Epithelial cell of esophagus (primary cell): ENCODE data around the gene COG5.

Experiments
- DNase-seq: peaks from one replicate; pipeline ENCODE4 v3.0.0; 2010; ENCODE audit warnings: low read depth
- H3K4me3 ChIP-seq: 2 replicates; pipeline ENCODE4 v1.5.1; 2011; ENCODE audit warnings: mild to moderate bottlenecking, low read length, control low read depth
- CTCF ChIP-seq: IDR thresholded peaks from 2 replicates; pipeline ENCODE4 v1.5.1; 2011; ENCODE audit warnings: low read depth, mild to moderate bottlenecking, low read length, control low read depth, inconsistent platforms; ENCODE audit not compliant: insufficient read depth; ENCODE audit errors: missing control alignments

The COG5 gene

DNA sequence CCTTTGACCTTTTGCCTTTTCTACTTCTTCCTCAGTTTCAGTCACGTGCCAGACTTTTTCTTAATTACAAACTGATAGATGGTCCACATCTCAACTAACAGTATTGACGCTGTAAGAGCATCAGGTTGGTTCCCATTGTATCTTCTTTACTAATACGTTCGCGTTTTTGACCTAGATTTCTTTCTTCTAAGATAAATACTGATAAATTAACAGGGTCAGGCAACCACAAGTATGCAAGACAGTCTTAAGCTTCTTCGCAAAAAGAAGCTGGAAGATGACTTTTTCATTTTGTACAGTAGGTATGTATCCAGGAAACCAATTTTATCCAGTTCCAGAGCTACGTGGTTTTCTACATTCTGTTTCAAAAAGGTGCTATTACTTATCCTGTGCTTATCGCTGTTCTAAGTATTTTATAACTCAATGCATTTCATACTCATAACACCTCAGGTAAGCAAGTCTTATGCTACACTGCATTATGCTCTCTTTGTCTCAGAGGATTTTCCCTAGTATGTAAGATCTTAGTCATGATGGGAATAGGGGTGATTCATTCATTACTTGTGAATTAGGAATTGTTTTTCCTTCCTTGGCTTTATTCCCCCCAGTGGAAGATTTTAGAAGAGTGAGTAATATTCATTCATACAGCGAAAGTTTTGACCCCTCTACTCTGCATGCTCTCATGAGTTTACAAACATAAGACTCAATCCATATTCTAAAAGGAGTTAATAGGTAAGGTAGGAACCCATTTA lies 1.0 kb upstream of the COG5 start:
- H3K4me3 ChIP-seq: peak overlapping the region; percentile 82
- TF ChIP-seq CTCF: no peak
- DNase-seq: peak; percentile 92

GRCh38 chr7:107563081-107563774 lies 492 bp downstream of the COG5 start:
- no peak for TF ChIP-seq CTCF
- H3K4me3 ChIP-seq: peak overlapping the region; percentile 82
- no peak for DNase-seq

GRCh38 chr7:107560898-107561516 lies 2.7 kb downstream of the COG5 start:
- peak overlapping the region; percentile 0 for H3K4me3 ChIP-seq
- peak; percentile 85 for DNase-seq

GRCh38 chr7:107559864-107560263 lies 3.9 kb downstream of the COG5 start:
- H3K4me3 ChIP-seq: no peak overlapping the region
- DNase-seq: peak; percentile 69
- no peak for TF ChIP-seq CTCF

More at GRCh38 chr7:107560898-107561516, 2.7 kb downstream of the COG5 start:
- no peak for TF ChIP-seq CTCF

DNA sequence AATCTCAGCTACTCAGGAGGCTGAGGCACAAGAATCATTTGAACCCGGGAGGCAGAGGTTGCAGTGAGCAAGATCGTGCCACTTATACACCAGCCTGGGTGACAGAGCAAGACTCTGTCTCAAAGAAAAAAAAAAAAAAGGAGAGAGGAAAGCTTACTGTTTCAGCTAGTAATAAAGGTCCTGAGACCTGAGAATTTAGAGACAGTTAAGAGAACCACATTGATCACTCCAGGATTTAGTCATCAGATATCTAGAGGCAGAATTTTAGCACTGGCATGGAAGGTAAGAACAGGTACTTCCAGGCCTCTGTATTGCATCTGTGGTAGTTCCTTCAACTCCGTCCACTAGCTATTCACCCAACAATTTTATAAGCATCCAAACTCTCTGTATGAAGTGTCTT lies 7.8 kb downstream of the COG5 start:
- no peak for DNase-seq
- no peak overlapping the region for H3K4me3 ChIP-seq
- TF ChIP-seq CTCF: no peak

DNA sequence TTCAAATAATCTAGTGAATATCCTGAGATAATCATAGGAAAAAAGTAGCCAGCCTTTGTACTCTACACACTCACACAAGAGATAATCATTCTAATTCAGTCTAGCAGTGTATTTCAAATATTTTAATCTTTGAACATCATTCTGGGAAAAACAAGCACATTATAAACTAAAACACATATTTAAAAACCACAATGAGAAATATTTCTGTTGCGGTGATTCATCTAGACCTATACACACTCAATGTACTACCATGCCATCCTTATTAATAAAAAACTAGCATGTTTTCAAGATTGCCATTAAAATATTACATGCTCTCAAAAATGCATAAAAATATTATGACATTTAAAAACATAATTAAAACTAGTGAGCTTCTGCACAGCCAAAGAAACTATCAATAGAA lies 11.8 kb downstream of the COG5 start:
- DNase-seq: no peak
- no peak overlapping the region for H3K4me3 ChIP-seq
- no peak for TF ChIP-seq CTCF
